Keratinocyte (primary cell): ENCODE measurements around the gene ESR2. TPM values are rescaled to one million over a fixed set of nuclear protein-coding genes. Genes with fewer than 3 reads are reported as not detected.

Source experiments
- DNase-seq: peaks from one replicate; pipeline ENCODE4 v3.0.0-alpha.2; 2011; ENCODE audit warnings: low read depth, missing footprints, low spot score
- FAIRE-seq: peaks from 2 replicates; lab custom pipeline; 2011; peaks lifted over from hg19 to GRCh38; lab: Jason Lieb, UNC
- H2AFZ ChIP-seq: 2 replicates; pipeline ENCODE4 v1.6.0; 2012; ENCODE audit warnings: low read length, control low read depth, inconsistent platforms; ENCODE audit not compliant: control insufficient read depth
- H3K27ac ChIP-seq: 2 replicates; pipeline ENCODE4 v1.5.1; 2011; ENCODE audit warnings: low read length; ENCODE audit not compliant: control insufficient read depth, insufficient read depth
- H3K27me3 ChIP-seq: 3 replicates; pipeline ENCODE4 v1.6.0; 2011; ENCODE audit warnings: low read length; ENCODE audit not compliant: control insufficient read depth, insufficient read depth; ENCODE audit errors: extremely low read depth
- H3K36me3 ChIP-seq, 2 experiments: 2 replicates in 1 of 2; 3 replicates in 1 of 2; pipeline ENCODE4 v1.5.1; 2011; ENCODE audit warnings: low read length in 2 of 2, mild to moderate bottlenecking in 1 of 2; ENCODE audit not compliant: control insufficient read depth in 2 of 2, insufficient read depth in 2 of 2; ENCODE audit errors: extremely low read depth in 1 of 2
- H3K4me1 ChIP-seq: 3 replicates; pipeline ENCODE4 v1.5.1; 2011; ENCODE audit warnings: low read length; ENCODE audit not compliant: control insufficient read depth, insufficient read depth; ENCODE audit errors: extremely low read depth
- H3K4me2 ChIP-seq: 3 replicates; pipeline ENCODE4 v1.6.0; 2011; ENCODE audit warnings: low read depth, low read length; ENCODE audit not compliant: control insufficient read depth, insufficient read depth; ENCODE audit errors: extremely low read depth
- H3K4me3 ChIP-seq, 3 experiments: fragments of 200-600 bp in 1 of 3; sonication (generic) in 1 of 3; 2 replicates in 2 of 3; 3 replicates in 1 of 3; pipeline ENCODE4 v1.5.1; 2011 to 2016; ENCODE audit warnings: low read length in 3 of 3, mild to moderate bottlenecking in 3 of 3, control low read depth in 2 of 3, inconsistent platforms in 1 of 3, low read depth in 1 of 3, mixed read lengths in 1 of 3, mixed run types in 1 of 3, moderate library complexity in 1 of 3; ENCODE audit not compliant: control insufficient read depth in 2 of 3, insufficient read depth in 2 of 3; ENCODE audit errors: extremely low read depth in 1 of 3
- H3K79me2 ChIP-seq: 2 replicates; pipeline ENCODE4 v1.6.0; 2012; ENCODE audit warnings: low read length; ENCODE audit not compliant: control insufficient read depth, insufficient read depth
- H3K9ac ChIP-seq: 3 replicates; pipeline ENCODE4 v1.6.0; 2011; ENCODE audit warnings: low read length; ENCODE audit not compliant: control insufficient read depth, insufficient read depth; ENCODE audit errors: extremely low read depth
- H3K9me1 ChIP-seq: 3 replicates; pipeline ENCODE4 v1.6.0; 2011; ENCODE audit warnings: low read length; ENCODE audit not compliant: control insufficient read depth, insufficient read depth; ENCODE audit errors: extremely low read depth
- H3K9me3 ChIP-seq: 2 replicates; pipeline ENCODE4 v1.5.1; 2012; ENCODE audit warnings: low read depth, low read length; ENCODE audit not compliant: control insufficient read depth
- H4K20me1 ChIP-seq: 3 replicates; pipeline ENCODE4 v1.6.0; 2011; ENCODE audit warnings: low read length; ENCODE audit not compliant: control insufficient read depth, insufficient read depth; ENCODE audit errors: extremely low read depth
- CTCF ChIP-seq, 3 experiments: IDR thresholded peaks in 1 of 3; conservative IDR thresholded peaks in 1 of 3; optimal IDR thresholded peaks in 1 of 3; 2 replicates in 2 of 3; 3 replicates in 1 of 3; pipeline versions ENCODE3 to v1.5.1; 2011; ENCODE audit warnings: low read length in 3 of 3, mild to moderate bottlenecking in 3 of 3, moderate library complexity in 2 of 3, control low read depth in 1 of 3, inconsistent platforms in 1 of 3; ENCODE audit not compliant: insufficient read depth in 2 of 3; ENCODE audit errors: extremely low read depth in 1 of 3
- EZH2 ChIP-seq: IDR thresholded peaks from one replicate; pipeline ENCODE4 v1.6.1; 2012; ENCODE audit warnings: inconsistent platforms, mild to moderate bottlenecking, low read length, moderate library complexity
- dilution Hi-C: fragments of 300-500 bp; cut with MboI; formaldehyde crosslinking; loops from one replicate; pipeline ENCODE4 v1.7.0; 2020; ENCODE audit warnings: low sequenced_read_pairs; ENCODE audit not compliant: extremely low pct_ligation_motif_present
- polyA plus RNA-seq, 5 experiments: library from polyadenylated mRNA; depleted of rRNA in 3 of 5; stranded (reverse) in 3 of 5; stranded (forward) in 1 of 5; unstranded in 1 of 5; fragments of >200 nt; gene quantifications; 1 replicate in 1 of 5; 2 replicates in 3 of 5; 3 replicates in 1 of 5; pipeline versions ENCODE4 v1.2.1 to v1.2.3, GENCODE V29; 2011 to 2012; ENCODE audit warnings: missing spikeins in 2 of 5, low read depth in 1 of 5, low replicate concordance in 1 of 5

Gene ESR2
- polyA plus RNA-seq, 1 donor (not counting 4 experiments of a cell fraction or from before 2014, with no cell fraction given) = 0.03 TPM

GRCh38 chr14:64115401-64115800 is 178.8 kb downstream of the ESR2 start:
- TF ChIP-seq EZH2 (no peak), CTCF (optimal IDR thresholded peaks at IDR 0.05 in 1 of 3, IDR thresholded peaks at IDR 0.05 in 1 of 3, conservative IDR thresholded peaks at IDR 0.05 in 1 of 3; ENCODE audit: extremely low read depth in 1 of 3, insufficient read depth in 2 of 3, low read length in 3 of 3) (no peak)
- FAIRE-seq = no peak
- Histone ChIP-seq H3K9me3 (no peaks in the 10 kb centered on the region), H2AFZ (no peak overlapping the region), H3K4me3 (no peak overlapping the region), H3K27ac (no peak overlapping the region), H3K9me1 (no peaks in the 10 kb centered on the region), H3K27me3 (no peaks in the 10 kb centered on the region), H3K79me2 (no peaks in the 10 kb centered on the region), H3K36me3 (peaks cover 2% of the 10 kb centered on the region in 2 experiments), H3K9ac (no peak overlapping the region), H4K20me1 (no peaks in the 10 kb centered on the region), H3K4me2 (no peak overlapping the region), H3K4me1 (peaks cover 37% of the 10 kb centered on the region)
- DNase-seq = no peak
- dilution Hi-C loops = no loop called here

GRCh38 chr14:64114796-64115195 is 179.4 kb downstream of the ESR2 start:
- no peaks in the 10 kb centered on the region for H3K9me3 ChIP-seq
- H3K4me2 ChIP-seq = no peak overlapping the region
- peaks cover 37% of the 10 kb centered on the region for H3K4me1 ChIP-seq
- DNase-seq = no peak
- TF ChIP-seq EZH2 (no peak), CTCF (optimal IDR thresholded peaks at IDR 0.05 in 1 of 3, IDR thresholded peaks at IDR 0.05 in 1 of 3, conservative IDR thresholded peaks at IDR 0.05 in 1 of 3; ENCODE audit: extremely low read depth in 1 of 3, insufficient read depth in 2 of 3, low read length in 3 of 3) (no peak)
- no peaks in the 10 kb centered on the region for H4K20me1 ChIP-seq
- H3K27me3 ChIP-seq = no peaks in the 10 kb centered on the region
- H3K9me1 ChIP-seq = no peaks in the 10 kb centered on the region
- FAIRE-seq = no peak
- no peak overlapping the region for H2AFZ ChIP-seq
- dilution Hi-C loops = no loop called here
- peaks cover 2% of the 10 kb centered on the region in 2 experiments for H3K36me3 ChIP-seq
- no peak overlapping the region for H3K9ac ChIP-seq
- no peak overlapping the region for H3K4me3 ChIP-seq
- H3K79me2 ChIP-seq = no peaks in the 10 kb centered on the region
- H3K27ac ChIP-seq = no peak overlapping the region
